ENCODE results near the gene FAM237B. TPM values are rescaled to one million over a fixed set of nuclear protein-coding genes. Genes with fewer than 3 reads are reported as not detected.

The FAM237B gene
- total RNA-seq, 1 donor from 2014 or later, result not detected

DNA sequence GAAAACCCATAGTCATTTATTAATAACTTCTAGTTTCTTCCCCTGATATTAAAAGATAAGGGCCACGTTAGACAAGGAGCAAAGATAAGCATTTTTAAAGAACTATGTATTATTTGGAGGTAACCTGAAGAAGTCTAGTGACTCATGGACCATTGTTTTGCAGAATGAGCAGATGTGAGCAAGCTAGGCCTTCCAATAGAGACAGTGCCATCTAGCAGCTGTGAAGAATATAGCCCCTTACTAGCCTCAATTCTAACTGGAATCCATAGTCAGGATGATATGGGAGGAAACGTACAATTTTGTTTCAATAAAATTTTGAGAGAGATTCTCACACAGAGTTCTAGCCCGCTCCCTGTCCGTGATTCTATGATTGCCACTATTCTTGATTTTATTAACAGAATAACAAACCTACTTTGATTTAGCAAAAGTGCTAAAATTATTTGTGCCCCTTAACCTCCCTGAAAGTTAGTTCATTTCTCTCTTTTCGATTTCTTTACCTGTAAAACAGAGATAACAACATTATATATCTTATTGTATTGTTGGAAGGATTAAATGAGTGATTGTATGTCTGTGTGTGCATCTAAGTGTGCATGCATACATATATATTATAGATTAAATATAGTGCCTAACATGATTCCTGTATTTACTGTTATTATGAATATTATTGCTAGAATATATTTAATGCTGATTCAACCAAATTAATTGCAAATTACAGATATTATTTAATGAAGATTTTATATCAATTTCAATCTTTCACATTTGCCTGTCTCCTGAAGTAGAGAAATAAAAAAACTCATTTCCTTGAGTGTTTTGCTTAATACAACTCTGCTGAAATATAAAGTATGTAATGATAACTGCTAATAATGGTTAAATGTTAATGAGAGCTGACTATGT, 22.7 kb downstream of the FAM237B start:
- intact Hi-C loops (cut with micrococcal nuclease), result loop anchor here (1.0 kb wide), 2 partner anchors 129 to 144 kb away; partner anchors contain the start of gene STEAP1

DNA sequence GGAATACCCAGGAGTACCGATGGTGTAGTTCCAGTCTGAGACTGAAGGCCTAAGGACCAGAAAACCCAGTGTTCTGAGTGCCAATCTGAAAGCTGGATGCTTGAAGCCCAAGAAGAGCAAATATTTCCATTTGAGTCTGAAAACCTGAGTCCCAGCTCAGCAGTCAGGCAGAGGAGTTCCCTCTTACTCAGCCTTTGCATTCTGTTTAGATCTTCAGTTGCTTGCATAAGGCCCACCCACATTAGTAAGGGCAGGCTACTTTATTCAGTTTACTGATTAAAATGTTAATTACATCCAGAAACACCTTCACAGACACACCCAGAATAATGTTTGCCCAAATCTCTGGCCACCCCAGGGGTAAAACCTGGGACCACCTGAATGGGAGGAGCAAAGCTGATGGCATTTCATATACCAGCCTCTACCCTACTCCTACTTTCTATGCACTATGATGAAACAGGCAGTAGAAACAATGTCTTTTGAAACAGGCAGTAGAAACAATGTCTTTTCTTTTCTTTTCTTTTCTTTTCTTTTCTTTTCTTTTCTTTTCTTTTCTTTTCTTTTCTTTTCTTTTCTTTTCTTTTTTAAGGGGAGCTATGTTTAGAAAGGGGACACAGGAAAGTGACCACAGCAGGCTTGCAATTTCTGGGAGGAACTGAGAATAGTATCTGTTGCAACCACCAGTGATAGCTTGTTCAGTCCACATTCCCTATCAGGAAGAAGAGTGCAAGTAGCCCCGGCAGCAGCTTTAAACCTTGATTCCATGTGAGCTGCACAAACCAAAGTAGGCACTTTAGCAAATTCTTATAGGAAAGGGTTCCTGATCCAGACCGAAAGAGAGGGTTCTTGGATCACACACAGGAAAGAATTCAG, 30.6 kb downstream of the FAM237B start:
- intact Hi-C loops (cut with micrococcal nuclease), result no loop called here

DNA sequence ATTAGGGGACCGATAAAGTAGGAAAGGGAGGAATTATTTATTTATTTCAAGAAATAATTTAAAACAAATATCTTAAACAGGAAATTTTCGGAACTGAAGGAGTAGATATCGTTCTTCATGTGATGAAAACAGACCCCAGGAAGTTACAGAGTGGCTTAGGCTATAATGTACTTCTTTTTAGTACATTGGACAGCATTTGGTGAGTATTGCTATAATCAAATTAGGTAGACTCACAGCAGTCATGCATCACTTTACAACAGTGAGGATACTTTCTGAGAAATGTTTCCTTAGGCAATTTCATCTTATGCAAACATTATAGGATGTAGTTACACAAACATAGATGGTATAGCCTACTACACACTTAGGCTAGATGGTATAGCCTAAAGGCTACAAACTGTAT, 33.0 kb downstream of the FAM237B start:
- intact Hi-C loops (cut with micrococcal nuclease), result no loop called here

DNA sequence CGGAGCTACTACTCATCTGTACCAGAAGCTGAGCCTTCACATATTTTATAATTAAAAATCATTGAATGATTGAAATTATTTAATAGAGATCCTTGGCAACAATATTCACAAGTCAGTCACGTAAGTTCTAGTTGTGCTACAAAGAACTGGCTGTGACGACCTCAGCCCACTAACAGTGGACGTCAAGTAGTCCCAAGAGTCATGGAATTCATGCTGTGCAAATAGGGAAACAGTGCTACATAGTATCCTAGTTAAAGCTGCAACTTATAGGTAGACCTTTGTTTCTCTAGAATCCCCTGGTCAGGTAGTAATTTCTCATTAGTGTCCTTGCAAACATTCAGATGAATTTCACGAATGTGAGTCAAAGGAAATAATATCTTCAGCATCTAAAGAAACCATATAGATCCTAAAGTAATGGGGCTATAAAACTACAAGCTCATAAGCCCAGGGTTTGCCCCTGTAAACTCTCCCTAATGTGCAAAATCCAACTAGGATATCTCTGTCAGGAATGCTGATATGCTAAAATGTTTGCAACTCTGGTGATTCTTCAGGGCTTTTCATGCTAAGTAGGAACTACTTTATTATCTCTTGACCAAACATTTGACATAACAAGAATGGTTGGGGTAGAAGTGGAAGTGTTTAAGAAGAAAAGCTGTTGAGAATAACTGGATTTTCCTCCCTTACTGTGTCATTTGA, 44.9 kb downstream of the FAM237B start:
- intact Hi-C loops (cut with micrococcal nuclease), result no loop called here

DNA sequence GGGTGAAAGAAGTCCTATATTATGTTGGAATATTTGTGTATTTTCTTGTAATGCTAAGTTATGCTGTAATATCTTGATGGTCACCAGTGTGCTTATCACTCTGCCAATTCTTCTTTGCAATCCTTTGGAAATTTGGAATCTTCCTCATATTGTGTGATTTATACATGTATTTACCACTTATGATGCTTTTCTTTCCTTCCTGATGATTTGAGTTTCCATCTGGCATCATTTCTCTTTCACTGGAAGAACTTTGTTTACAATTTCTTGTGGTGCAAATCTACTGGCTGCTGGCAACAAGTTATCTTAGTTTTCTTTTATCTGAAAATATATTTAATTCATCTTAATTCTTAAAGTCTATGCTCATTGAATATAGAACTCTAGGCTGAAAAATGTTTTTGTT, 46.9 kb downstream of the FAM237B start:
- intact Hi-C loops (cut with micrococcal nuclease), result no loop called here

DNA sequence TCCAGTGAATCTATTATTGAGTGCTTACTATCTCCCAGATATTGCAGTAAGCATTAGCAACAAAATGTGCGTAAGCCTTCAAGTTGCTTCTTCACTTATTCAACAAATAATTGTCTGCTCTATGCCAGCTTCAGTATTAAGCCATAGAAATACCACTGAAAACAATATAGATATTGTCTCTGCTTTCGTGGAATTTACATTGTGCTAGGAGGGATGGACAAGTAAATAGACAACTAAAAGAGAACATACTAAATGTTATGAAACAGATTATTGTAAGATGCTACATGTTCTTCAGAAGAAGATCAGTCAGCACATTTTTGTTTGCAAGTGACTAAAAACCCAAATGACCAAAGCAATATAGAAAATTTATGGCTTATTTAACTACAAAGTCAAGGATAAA, 48.9 kb downstream of the FAM237B start:
- intact Hi-C loops (cut with micrococcal nuclease), result no loop called here

DNA sequence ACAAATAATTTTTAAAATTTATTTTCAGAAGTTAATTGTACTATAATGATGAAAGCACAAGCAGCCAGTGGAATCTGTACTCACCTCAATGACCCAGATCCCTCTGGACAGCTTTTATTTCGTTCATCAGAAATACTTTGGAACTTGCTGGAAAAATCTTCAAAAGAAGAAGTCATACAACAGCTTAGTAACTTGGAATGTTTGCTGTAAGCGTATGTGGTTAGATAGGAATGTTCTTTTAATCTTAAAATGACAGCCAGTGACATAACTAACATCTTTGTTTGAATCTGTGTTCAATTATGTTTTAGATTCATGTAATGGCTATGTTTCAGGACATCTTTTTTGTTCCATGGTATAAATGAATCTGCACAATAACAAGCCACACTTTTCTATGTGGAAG, 49.4 kb downstream of the FAM237B start:
- intact Hi-C loops (cut with micrococcal nuclease), result no loop called here

DNA sequence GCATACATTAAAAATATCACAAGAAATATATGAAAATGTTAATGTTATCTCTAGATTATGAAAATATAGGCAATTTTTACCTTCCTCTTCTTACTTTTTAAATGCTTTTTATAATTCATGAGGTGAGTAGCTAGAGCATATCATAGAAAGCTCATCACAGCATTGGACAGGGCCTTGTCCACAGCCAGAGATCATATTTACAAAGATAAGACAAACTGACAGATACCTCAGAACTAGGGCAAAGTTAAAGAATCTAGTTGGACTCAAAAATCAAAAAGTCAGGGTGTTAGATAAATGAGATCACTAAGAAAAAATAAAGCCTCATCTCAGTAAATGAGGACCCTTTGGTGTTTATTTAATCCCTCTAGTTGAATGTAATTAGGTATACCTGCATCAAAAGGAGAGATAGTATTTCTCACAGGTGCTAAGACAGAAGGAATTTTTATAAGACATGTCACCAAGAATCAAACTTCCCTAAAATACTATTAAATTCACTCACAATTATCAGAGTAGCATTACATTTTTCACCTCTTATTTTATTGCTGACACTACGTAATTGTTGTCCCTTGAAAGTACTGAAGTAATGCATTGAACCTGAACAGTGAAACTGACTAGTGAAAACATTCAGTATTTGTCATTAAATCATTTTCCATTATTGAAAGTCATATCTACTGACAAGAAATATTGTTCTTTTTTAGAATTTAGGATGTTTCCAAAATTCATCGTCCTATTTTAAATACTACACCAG, 50.5 kb downstream of the FAM237B start:
- intact Hi-C loops (cut with micrococcal nuclease), result no loop called here

DNA sequence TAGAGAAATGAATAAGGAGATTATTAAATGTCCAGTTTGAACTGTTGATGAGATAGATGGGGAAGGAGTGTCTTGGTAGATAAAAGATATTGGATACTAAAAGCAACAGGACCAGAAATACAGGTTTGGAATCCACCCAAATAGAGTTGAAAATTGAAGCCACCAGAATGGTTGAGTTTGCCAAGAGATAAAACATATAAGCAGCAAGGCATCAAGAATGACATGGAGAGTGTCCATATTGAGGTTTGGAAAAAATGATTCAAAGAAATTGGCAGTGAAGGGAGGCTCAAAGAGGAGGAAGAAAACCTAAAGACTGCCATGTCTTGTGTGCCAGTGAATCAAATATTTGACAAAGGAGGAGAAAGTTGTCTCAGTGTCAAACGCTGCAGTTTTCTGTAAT, 51.9 kb downstream of the FAM237B start:
- intact Hi-C loops (cut with micrococcal nuclease), result no loop called here

DNA sequence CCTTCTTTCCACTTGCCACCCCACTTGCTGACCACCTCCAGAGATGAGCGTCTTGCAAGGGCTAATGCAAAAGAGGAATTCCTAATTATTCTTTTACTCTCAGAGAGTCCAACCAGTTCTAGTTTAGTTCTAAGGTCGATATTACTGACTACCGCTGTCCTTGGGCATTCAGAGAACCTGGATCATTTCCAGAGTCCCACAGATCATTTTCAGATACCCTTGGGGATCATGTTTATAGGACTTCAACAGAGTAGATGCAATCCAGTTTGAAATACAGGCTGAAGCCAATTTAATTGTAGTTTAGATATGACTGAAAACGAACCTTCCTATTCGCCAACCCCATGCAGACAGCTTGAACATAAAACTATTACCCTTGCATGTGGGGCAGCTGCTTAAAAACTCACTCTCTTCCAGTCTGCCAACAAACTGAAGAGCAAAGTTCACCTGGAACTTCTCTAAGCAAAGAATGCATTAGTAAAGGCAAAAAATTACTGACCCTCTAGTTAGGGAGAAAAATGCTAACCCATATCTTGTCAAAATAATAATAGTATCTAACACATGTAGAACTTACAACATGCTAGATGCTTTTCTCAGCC, 53.7 kb downstream of the FAM237B start:
- intact Hi-C loops (cut with micrococcal nuclease), result no loop called here

DNA sequence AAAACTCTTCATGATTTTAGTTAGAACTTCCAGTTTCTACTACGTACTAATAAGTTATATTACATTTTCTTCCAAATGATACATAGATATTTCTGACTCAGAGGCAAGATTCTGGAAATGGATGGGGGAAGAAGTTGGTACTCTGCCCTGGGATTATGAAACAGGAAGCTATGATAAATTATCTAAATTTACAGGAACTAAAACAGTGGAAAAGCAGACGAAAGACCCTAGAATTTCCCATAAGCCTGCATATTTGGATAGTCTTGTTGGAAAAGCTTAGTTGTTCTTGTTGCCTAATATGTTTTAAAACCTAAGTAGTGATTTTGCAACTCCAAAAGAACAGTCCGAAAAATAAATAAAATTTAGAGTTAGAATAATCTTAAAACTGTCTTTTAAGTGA, 54.3 kb downstream of the FAM237B start:
- intact Hi-C loops (cut with micrococcal nuclease), result no loop called here

Other genes with a start within 250 kb of the FAM237B start
- gene STEAP1, start 166.8 kb downstream of the FAM237B start, total RNA-seq, result 1.9 and 2.4 TPM in 2 replicates
- gene STEAP2, start 109.6 kb downstream of the FAM237B start, total RNA-seq, result 0.07 TPM in 1 of 2 replicates, not detected in the other
- gene CFAP69, start 76.1 kb downstream of the FAM237B start, total RNA-seq, result not detected in 2 replicates
- 23.2 and 27.4 TPM in 2 replicates for gene GTPBP10, start 25.4 kb upstream of the FAM237B start, total RNA-seq
- gene CLDN12, start 82.2 kb upstream of the FAM237B start, total RNA-seq, result 3.8 and 4.1 TPM in 2 replicates
- gene PTTG1IP2, start 148.3 kb upstream of the FAM237B start, total RNA-seq, result not detected in 2 replicates

Data from T-helper 1 cell treated with Interleukin-12 subunit alpha and Interleukin-12 subunit beta and Interleukin-4 antibody, amounts not matched to agents 30 ng/mL and 1 ng/mL, for 36 hours (primary cell).